ENCODE data around the gene CZIB.
A peak's percentile ranks its signal among the peaks of the same experiment; 100 is the strongest.

CZIB gene

GRCh38 chr1:53238197-53239155, 18.0 kb upstream of the CZIB start, which contains the start of gene MAGOH:
Gene MAGOH (minus strand): TSS chr1:53238518. CDS start chr1:53238448, 70 bp downstream.
- peak within 1 kb of the TSS; percentile 82 for H2AFZ ChIP-seq (ENCODE audit: low read depth, low read length)
- H3K4me1 ChIP-seq (ENCODE audit: insufficient read depth, low read length) = peaks cover 31% of the 10 kb centered on the region
- no peaks in the 10 kb centered on the region for H3K27me3 ChIP-seq (ENCODE audit: insufficient read depth, low read length, poor library complexity)
- H3K27ac ChIP-seq (ENCODE audit: low read length) = peak within 1 kb of the TSS; percentile 73
- peak; percentile 97 for ATAC-seq (ENCODE audit: insufficient read depth, low read depth)
- peaks cover 36% of the 10 kb centered on the region for H3K36me3 ChIP-seq (ENCODE audit: insufficient read depth, low read length)
- DNase-seq = peak; percentile 94
- H3K4me2 ChIP-seq (ENCODE audit: insufficient read depth, low read length) = peak within 1 kb of the TSS; percentile 99
- no peaks in the 10 kb centered on the region for H3K9me3 ChIP-seq (ENCODE audit: insufficient read depth, low read length, severe bottlenecking)
- H4K20me1 ChIP-seq (ENCODE audit: insufficient read depth, low read length) = peaks cover 17% of the 10 kb centered on the region
- TF ChIP-seq EZH2 (IDR thresholded peaks at IDR 0.05; ENCODE audit: borderline replicate concordance, low read depth, low read length, severe bottlenecking) = no peak
- no peak for TF ChIP-seq CTCF (IDR thresholded peaks at IDR 0.05; ENCODE audit: borderline replicate concordance, extremely low read depth, low read length, poor library complexity, severe bottlenecking)
- H3K79me2 ChIP-seq (ENCODE audit: insufficient read depth, low read length) = peaks cover 42% of the 10 kb centered on the region
- H3K4me3 ChIP-seq (ENCODE audit: low read depth in 1 of 2, low read length in 2 of 2) = peak within 1 kb of the TSS; percentile 98
- peak within 1 kb of the TSS; percentile 85 for H3K9ac ChIP-seq (ENCODE audit: low read depth, low read length)

GRCh38 chr1:53237638-53238037, 17.2 kb upstream of the CZIB start:
- no peaks in the 10 kb centered on the region for H3K27me3 ChIP-seq (ENCODE audit: insufficient read depth, low read length, poor library complexity)
- H3K4me2 ChIP-seq (ENCODE audit: insufficient read depth, low read length) = peak overlapping the region; percentile 99
- H3K4me3 ChIP-seq (ENCODE audit: low read depth in 1 of 2, low read length in 2 of 2) = peak overlapping the region; percentile 98
- ATAC-seq (ENCODE audit: insufficient read depth, low read depth) (no peak), DNase-seq (no peak)
- peak overlapping the region; percentile 85 for H3K9ac ChIP-seq (ENCODE audit: low read depth, low read length)
- no peaks in the 10 kb centered on the region for H3K9me3 ChIP-seq (ENCODE audit: insufficient read depth, low read length, severe bottlenecking)
- H4K20me1 ChIP-seq (ENCODE audit: insufficient read depth, low read length) = peaks cover 17% of the 10 kb centered on the region
- H2AFZ ChIP-seq (ENCODE audit: low read depth, low read length) = peak overlapping the region; percentile 82
- peaks cover 44% of the 10 kb centered on the region for H3K36me3 ChIP-seq (ENCODE audit: insufficient read depth, low read length)
- peak overlapping the region; percentile 73 for H3K27ac ChIP-seq (ENCODE audit: low read length)
- TF ChIP-seq EZH2 (IDR thresholded peaks at IDR 0.05; ENCODE audit: borderline replicate concordance, low read depth, low read length, severe bottlenecking) (no peak), CTCF (IDR thresholded peaks at IDR 0.05; ENCODE audit: borderline replicate concordance, extremely low read depth, low read length, poor library complexity, severe bottlenecking) (no peak)
- peaks cover 42% of the 10 kb centered on the region for H3K79me2 ChIP-seq (ENCODE audit: insufficient read depth, low read length)
- H3K4me1 ChIP-seq (ENCODE audit: insufficient read depth, low read length) = peaks cover 31% of the 10 kb centered on the region

GRCh38 chr1:53220962-53221286, 490 bp upstream of the CZIB start:
- no peak for DNase-seq
- peak overlapping the region; percentile 94 for H3K27ac ChIP-seq (ENCODE audit: low read length)
- TF ChIP-seq EZH2 (IDR thresholded peaks at IDR 0.05; ENCODE audit: borderline replicate concordance, low read depth, low read length, severe bottlenecking) (no peak), CTCF (IDR thresholded peaks at IDR 0.05; ENCODE audit: borderline replicate concordance, extremely low read depth, low read length, poor library complexity, severe bottlenecking) (no peak)

More at GRCh38 chr1:53220962-53221286, 490 bp upstream of the CZIB start:
- Histone ChIP-seq H3K4me3 (ENCODE audit: low read depth in 1 of 2, low read length in 2 of 2) (peak overlapping the region; percentile 52 to 95), H3K36me3 (ENCODE audit: insufficient read depth, low read length) (peaks cover 30% of the 10 kb centered on the region), H3K79me2 (ENCODE audit: insufficient read depth, low read length) (peaks cover 25% of the 10 kb centered on the region), H3K9me3 (ENCODE audit: insufficient read depth, low read length, severe bottlenecking) (no peaks in the 10 kb centered on the region), H3K4me2 (ENCODE audit: insufficient read depth, low read length) (peak overlapping the region; percentile 90), H4K20me1 (ENCODE audit: insufficient read depth, low read length) (no peaks in the 10 kb centered on the region), H2AFZ (ENCODE audit: low read depth, low read length) (peak overlapping the region; percentile 85), H3K4me1 (ENCODE audit: insufficient read depth, low read length) (peaks cover 26% of the 10 kb centered on the region), H3K9ac (ENCODE audit: low read depth, low read length) (peak overlapping the region; percentile 77), H3K27me3 (ENCODE audit: insufficient read depth, low read length, poor library complexity) (no peaks in the 10 kb centered on the region)
- no peak for ATAC-seq (ENCODE audit: insufficient read depth, low read depth)
